MM.1S (cell line): Measurements from ENCODE around the gene AGPS.

Experiments used
- CTCF ChIP-seq: fragments of 300-600 bp; sonication (generic); IDR thresholded peaks from 2 replicates; pipeline ENCODE4 v1.5.1; 2016; ENCODE audit warnings: antibody characterized with exemption, low read length, mixed read lengths
- EZH2 ChIP-seq: fragments of 300-600 bp; sonication (generic); optimal IDR thresholded peaks from 2 replicates; pipeline ENCODE3; 2017; ENCODE audit warnings: low read depth, mild to moderate bottlenecking, antibody characterized with exemption, low read length, mixed read lengths

GRCh38 chr2:177568390-177568789 lies 175.8 kb downstream of the AGPS start:
- TF ChIP-seq EZH2 (no peak), CTCF (no peak)
